Activated gamma-delta T cell treated with Interleukin-2 at 50 U/mL for 16 hours (primary cell): ENCODE results near the gene PITRM1.

Experiments
- DNase-seq: peaks from one replicate; pipeline ENCODE4 v3.0.0-alpha.2; 2020

Gene PITRM1

GRCh38 chr10:3166496-3167290, 5.9 kb downstream of the PITRM1 start:
- no peak for DNase-seq

- no peak for DNase-seq
These were observed 7.4 kb downstream of the PITRM1 start for GRCh38 chr10:3165196-3165595.

- no peak for DNase-seq
These were observed 8.7 kb downstream of the PITRM1 start for GRCh38 chr10:3163879-3164278.

- no peak for DNase-seq
These were observed 10.0 kb downstream of the PITRM1 start for GRCh38 chr10:3162533-3162932.

- DNase-seq, result no peak
These were observed 13.4 kb downstream of the PITRM1 start for GRCh38 chr10:3159152-3159551.

- DNase-seq, result no peak
These were observed 17.9 kb downstream of the PITRM1 start for GRCh38 chr10:3154666-3155065.

GRCh38 chr10:3152566-3152935, 20.0 kb downstream of the PITRM1 start:
- no peak for DNase-seq

- DNase-seq, result no peak
These were observed 20.6 kb downstream of the PITRM1 start for GRCh38 chr10:3151889-3152565.

- no peak for DNase-seq
These were observed 21.6 kb downstream of the PITRM1 start for GRCh38 chr10:3150961-3151360.

GRCh38 chr10:3150366-3150765, 22.2 kb downstream of the PITRM1 start:
- DNase-seq, result no peak

- DNase-seq, result no peak
These were observed 22.7 kb downstream of the PITRM1 start for GRCh38 chr10:3149918-3150317.

- no peak for DNase-seq
These were observed 23.6 kb downstream of the PITRM1 start for GRCh38 chr10:3148994-3149393.

GRCh38 chr10:3148041-3148440, 24.5 kb downstream of the PITRM1 start:
- no peak for DNase-seq

- DNase-seq, result no peak
These were observed 25.3 kb downstream of the PITRM1 start for GRCh38 chr10:3147117-3147820.

GRCh38 chr10:3146289-3146688, 26.3 kb downstream of the PITRM1 start:
- DNase-seq, result no peak

GRCh38 chr10:3145366-3145765, 27.2 kb downstream of the PITRM1 start:
- no peak for DNase-seq

GRCh38 chr10:3143791-3144434, 28.7 kb downstream of the PITRM1 start:
- no peak for DNase-seq

- DNase-seq, result no peak
These were observed 29.2 kb downstream of the PITRM1 start for GRCh38 chr10:3143366-3143765.

GRCh38 chr10:3142146-3142875, 30.3 kb downstream of the PITRM1 start:
- no peak for DNase-seq

GRCh38 chr10:3141351-3142005, 31.1 kb downstream of the PITRM1 start:
- no peak for DNase-seq

GRCh38 chr10:3140280-3140679, 32.3 kb downstream of the PITRM1 start:
- DNase-seq, result no peak
